NCI-H526 (cell line): Measurements from ENCODE around the gene TTC12.
"Not testable (repeated sequence)": the region's sequence is repeated elsewhere in the genome, so short reads cannot be mapped to it uniquely, and the experiment has no call there.

ENCODE experiments used
- DNase-seq, 2 experiments: peaks; one replicate each; lab custom pipeline; 2025; lab: John Stamatoyannopoulos, UW

Gene TTC12

DNA sequence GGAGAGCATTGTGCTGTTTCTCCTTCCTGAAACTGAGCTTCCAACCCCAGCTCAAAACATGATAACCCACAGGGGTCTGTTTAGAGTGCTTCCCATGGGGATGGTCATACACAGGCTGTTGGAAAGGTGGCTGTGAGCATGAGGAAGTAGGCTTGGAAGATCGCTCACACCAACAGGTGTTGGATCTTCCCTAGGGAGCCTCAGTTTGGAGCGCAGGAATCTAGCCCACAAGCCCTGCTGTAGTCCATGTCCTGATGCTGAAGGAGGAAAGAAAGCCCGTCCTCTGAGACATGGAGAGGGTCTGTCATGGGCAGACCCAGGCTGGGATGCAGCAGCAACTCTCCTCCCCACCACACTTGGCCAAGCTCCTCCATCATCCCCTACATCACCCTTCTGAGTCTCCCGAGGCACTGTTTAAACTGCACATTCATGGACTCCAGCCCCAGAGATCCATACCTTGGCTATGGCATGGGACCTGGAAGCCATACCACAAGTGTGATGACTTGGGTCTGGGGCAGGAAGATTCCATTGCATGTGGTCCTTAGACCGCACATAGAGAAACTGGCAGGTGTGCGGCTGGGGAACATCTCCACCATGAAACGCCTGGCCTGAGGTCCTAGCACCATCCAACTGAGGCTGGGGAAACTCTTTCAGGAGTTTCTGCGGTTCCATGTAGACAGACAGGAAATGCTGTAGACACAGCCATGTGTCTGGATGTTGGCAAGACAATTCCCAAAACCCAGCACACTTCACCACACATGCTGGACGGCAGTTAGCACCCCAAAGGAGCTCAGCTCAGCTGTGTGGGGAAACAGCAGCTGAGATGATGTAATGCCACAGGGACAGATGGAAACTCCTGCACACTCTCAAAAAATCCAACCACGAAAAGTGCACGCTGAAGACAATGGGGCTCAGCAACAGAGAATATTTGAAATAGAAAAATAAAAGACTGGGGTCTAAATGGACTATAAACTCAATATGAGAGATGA lies 27.6 kb upstream of the TTC12 start:
- no peak for DNase-seq

DNA sequence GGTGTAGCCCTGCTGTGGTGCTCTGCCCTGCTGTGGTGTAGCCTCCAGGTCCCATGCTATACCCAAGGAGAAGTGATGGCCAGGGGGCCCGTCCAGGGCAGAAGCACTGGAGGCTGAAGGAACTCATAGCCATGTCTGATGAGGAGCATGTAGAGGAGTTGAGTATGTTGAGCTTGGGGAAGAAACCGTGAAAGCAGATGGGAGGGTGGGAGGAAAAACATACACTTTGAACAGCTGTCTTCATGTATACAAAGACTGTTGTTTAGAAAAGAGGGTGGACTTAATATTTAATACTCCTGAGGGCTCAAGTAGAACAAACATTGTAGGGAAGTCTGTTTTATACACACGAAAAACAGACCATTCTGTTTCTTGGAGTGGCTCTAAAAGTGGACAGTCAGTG lies 26.6 kb upstream of the TTC12 start:
- no peak for DNase-seq

DNA sequence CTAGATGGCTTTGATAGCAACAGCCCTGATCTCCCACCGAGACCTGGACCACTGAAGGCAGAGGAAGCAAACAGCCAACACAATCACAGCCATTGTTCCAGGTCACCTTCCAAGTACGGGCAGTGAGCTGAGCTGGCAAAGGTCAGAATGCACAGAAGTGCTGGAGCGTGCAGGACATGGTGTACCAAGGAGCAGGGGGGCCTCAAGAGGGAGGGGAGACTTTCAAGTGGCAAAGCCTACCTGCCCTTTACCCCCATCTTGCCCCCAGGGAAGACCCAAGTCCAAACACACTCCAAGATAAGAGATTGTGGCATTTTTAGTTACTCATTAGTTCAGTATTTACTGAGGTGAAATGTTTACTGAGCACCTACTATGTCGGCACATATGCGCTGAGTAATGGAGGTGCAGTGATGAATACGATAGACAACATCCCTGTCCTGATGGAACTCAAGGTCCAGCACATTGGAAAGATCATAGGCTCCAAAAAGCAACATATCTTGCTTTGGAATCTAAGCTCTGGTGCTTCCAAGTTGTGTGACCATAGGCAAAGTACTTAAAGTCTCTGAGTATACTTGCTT lies 26.0 kb upstream of the TTC12 start:
- DNase-seq: no peak

DNA sequence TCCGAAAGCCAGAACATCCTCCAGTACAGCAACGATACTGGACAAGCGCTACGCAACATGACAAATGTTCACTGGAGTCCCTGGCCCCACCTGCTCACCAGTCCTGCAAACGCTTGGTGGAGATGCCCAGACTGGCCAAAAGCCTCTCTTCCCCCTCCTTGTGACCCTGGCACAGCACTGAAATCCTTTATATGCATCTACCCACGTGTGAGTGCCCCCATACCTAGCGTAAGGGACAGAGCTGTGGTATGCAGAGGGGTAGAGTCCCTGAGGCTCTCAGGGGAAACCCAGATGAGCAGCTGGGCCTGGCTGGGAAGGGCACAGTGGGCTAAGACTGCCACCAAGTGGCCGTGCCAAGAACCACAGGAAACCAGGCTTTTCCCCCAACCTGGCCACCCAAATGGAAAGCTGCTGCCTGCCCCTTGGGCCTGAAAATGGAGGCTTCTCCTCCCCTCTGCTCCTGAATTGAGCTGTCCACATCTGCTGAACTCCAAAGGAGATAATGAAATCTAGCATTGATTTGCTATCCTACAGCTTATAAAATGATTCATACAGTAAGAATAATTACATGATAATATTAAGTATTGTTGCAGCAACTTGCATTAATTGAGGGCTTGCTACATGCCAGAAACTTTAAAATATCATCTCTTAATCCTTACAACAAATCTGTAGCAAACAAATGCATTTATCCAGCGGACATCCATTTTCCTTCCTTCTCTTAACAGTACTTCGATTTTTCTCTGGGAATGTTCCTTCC lies 24.8 kb upstream of the TTC12 start:
- DNase-seq: peak; percentile 74 to 92

DNA sequence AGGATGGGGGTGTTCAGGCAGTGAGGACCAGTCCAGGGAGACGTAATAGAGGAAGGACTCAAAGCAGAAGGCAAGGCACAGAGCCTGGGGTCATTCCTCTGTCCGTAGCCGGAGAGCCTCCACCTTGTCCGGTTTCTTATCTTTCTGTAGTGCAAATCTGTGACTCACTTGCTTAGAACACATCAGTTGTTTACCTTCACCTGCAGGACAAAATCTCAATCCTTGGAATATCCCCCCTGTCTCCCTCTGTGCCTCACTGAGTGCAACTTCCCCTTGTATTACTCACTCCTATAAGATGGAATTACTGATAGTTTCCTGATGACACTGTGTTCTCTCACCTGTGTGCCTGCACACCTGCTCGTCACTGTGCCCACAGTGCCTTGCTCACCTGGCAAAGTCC lies 20.4 kb upstream of the TTC12 start:
- DNase-seq: no peak

DNA sequence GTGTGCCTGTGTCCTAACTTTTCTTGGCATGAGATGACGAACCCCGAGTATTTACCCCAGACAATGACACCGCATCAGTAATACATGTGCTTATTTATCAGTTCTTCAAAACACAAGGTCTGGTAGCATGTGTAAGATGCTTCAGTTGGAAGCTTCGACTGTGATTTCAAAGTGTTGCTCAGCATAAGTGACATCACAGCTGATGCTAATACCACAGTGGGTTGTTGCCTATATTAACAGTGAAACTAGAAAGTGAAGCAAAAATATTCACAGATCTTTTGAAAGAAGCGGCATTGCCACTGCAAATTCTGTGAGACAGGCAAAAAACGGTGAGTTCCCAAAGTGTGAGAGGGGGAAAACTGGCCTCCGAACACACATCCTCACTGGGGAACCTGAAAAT lies 18.4 kb upstream of the TTC12 start:
- DNase-seq: no peak

DNA sequence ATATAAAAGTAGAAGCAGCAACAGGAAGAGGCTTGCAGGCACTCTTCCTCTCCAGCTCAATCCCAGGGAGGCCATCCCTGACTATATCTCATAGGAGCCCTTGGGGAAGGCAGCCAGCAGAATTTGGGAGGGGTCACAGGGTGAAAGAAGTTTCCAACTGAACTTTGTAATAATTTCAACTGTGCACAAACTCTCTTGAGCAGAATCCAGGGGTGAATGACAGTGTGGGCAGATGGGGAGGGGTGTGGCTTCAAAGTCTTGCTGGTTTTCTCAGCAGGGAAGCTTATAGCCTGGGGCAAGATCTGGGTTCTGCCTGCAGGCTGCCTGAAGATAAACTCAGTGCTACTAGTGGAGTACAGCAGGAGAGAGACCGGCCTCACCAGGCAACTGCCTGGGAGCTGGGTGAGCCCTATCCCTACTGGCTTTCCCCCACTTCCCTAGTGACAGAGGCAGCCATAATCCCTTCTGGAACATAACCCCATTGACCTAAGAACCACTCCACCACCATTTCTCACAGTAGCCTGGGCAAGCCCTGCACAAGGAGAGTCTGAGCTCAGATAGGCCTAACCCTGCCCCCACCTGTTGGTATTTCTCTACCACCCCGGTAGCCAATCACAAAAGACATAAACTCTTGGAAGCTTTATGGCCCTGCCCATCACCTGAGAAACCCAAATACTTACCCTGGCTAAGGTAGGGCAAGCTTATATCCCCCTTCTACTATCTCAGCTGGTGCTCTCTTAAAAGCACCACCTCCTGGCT lies 17.8 kb upstream of the TTC12 start:
- no peak for DNase-seq

DNA sequence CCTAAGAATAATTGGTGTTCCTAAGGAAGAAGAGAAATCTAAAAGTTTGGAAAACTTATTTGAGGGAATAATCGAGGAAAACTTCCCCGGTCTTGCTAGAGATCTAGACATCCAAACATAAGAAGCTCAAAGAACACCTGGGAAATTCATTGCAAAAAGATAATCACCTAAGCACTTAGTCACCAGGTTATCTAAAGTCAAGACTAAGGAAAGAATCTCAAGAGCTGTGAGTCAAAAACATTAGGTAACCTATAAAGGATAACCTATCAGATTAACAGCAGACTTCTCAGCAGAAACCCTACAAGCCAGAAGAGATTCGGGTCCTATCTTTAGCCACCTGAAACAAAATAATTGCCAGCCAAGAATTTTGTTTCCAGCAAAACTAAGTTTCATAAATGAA lies 15.9 kb upstream of the TTC12 start:
- DNase-seq: not testable (repeated sequence)

DNA sequence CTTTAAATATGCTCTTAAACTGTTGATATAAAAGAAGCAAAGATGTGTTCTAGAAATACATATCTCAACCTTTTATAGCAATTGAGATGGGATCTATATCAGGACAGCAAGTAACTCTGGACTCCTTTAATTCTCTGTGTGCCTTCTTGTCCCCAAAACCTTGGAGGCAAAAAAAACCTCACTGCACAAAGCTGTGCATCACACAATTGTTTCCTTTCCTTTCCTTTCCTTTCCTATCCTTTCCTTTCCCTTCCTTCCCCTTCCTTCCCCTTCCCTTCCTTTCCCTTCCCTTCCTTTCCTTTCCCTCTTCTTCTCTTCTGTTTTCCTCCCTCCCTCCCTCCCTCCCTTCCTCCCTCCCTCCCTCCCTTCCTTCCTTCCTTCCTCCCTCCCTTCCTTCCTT lies 9.5 kb upstream of the TTC12 start:
- DNase-seq: no peak

DNA sequence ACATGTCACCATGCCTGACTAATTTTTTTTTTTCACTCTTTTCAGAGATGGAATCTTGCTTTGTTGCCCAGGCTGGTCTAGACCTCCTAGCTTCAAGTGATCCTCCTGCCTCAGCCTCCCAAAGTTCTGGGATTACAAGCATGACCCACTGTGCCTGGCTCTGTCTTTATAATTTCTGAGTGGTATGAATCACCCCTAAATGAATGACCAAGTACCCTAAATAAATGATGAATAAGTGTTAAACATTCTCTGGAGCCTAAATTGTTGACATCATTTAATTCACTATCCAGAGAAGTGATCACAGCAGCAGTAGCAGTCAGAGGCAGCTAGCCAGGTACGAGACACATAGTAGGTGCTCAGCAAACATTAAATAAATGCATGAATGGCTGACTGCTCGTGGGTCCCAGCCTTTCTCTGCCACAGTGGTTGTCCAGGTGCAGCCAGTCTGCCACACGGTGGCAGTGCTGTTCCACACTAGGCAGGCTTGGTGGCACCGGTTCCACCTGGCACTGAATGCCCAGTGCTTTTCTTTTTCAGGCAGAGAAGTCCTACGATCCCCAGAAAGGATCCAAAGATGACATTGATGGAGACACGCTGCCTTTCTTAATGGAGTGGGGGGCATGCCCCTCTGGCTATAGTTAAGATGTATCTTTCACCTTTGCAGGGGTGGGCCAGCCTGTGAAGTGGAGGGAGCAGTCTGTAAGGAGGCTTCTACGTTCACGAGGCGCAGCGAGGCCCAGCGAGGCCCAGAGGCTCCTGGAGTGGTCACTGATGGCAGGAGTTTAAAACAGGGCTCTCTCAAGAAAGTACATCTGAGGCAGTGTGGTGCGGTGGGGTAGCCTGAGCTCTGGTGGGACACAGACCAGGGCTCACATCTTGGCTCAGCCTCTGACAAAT lies 8.7 kb upstream of the TTC12 start:
- DNase-seq: peak; percentile 83 to 96

DNA sequence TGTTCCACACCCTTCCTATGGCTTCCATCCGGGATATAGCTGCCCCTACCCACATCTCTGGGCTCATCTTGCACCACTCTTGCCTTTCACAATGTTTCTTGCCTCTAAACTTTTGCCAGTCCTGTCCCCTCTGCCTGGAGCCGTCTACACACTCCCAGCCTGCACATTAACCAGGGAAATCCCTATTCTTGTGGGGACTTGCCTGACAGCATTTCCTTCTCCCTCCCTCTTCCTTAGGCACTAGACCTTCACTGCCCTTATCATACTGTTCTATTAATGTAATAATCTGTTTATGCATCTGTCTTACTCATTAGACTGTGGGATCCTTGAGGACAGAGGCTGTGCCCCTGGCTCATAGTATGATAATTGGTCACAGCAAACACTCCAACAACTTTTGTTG lies 5.8 kb upstream of the TTC12 start:
- no peak for DNase-seq

DNA sequence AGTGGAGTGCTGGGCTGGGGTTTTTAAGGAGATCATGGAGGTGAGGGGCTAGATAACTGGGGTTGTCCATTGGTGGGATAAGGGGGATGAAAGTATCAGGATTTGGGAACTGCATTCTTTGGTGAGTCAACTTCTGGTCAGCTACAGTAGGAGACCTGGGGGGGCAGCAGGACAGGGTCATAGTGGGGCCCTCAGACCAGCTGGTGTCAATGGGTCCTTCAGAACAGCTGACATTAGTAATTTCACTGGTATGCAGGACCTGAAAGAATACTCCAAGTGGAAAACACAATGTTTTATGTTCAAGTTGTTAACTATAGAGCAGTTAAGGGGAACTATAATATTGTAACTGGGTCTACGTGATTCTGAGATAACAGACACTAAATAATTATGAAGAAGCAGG lies 2.8 kb upstream of the TTC12 start:
- no peak for DNase-seq

DNA sequence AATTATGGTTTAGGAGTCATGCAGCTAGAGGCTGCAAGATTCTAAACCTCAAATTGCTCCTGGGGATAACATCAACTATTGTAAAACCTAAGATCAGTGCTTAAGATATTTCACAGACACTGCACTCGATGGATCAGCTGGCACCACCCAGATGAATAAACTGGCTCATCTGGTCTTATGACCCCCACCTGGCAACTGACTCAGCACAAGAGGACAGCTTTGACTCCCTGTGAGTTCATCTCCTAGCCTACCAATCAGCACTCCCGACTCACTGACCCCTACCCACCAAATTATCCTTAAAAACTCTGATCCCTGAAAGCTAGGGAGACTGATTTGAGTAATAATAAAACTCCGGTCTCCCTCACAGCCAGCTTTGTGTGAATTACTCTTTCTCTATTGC lies 782 bp upstream of the TTC12 start:
- no peak for DNase-seq

DNA sequence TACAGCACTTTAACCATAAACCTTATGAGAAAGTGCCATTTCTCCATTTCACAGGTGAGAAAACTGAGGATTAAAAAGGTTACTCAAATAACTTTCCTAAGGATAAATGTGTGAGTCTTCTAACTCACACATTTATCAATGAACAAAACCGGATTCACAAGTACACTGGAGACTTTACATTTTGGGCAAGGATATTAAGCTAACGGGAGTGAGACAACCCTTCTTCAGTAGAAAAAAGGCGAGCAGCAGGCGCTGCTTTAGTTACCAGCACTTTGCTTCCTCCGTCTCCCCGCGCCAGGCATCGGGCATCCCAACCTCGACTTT lies 356 bp upstream of the TTC12 start:
- no peak for DNase-seq

DNA sequence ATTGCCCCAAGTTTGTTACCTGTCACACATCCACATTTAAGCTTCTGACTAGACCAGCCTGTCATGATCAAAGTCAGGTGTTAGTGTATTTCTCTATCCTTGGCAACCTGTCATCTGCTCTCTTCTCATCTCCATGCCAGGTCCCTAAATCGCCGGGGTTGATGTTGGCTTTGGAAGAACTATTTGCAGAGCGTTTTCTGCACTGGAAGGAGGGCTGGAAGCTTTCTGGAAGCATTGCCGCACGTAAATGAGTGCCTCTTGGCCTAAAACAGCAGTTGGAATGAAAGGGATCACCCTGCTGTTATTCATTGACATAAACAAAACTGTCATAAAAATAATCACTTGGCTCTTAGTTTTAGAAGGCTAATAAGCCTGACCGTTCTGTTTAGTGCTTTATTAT lies 1.4 kb downstream of the TTC12 start:
- DNase-seq: peak in 1 of 2 experiments; percentile 33

DNA sequence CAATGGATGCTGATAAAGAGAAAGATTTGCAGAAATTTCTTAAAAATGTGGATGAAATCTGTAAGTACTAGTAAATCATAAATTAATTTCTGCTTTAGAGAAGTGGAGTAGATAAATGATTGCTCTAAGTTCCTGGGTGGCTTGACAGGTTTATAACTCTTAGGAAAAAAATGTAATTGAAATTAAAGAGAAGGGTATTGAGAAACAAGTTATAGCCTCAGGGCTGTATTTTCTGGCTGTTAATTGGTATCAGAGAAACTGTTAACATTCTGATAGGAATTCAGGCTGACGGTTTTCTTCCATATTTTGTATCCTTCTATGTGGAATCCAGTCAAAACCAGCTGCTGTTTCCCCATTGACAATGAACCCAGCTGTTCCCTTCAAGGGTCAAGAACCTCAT lies 1.9 kb downstream of the TTC12 start:
- no peak for DNase-seq

DNA sequence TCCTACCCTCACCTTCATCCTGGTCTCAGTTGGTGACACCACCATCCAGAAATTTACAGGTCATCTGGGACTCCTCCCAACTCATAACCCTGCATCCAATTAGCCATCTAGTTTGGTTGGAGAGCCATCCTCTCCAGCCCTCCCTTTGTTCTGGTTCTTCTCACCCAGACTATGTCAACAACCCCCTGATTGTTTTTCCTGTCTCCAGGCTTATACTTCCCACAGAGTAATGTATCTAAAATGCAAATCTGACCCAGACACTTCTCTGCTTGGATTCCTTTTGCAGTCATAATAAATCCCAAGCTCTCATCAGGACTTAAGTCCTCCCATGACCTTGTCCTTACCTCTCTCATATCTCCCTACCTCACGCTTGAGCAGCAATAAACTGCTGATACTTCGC lies 3.0 kb downstream of the TTC12 start:
- peak; percentile 97 for DNase-seq

DNA sequence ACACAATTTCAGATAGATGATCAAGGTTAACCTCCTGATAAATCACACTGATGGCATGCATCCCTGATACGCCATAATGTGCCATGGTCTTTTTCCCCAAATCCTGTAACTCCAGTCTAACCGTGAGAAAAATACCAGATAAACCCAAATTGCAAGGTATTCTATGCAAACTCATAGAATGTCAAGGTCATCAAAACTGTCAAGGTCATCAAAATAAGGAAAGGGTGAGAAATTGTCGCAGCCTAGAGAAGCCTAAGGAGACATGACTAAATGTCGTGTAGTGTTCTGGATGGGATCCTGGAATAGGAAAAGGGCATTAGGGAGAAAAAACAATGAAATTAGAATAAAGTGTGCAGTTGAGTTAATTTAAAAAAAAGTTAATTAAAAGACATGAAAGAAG lies 4.7 kb downstream of the TTC12 start:
- DNase-seq: no peak

DNA sequence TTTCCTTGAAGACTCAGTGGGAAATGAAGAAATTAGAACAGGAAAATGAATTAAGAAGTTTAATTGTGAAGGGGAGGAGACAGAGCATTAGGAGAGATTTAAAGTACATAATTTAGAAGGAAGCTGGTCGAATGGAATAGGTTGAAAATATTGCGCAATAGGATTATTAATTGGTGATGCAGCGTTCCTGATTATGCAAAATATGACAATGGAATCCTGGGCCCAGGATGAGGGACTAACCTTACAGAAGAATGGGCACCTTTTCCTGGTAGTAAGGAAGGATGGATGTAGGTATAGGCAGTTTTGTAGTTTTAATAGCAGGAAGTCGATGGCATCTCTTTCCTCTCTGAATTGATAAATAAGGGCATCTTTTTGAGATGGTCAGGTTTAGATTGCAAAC lies 7.8 kb downstream of the TTC12 start:
- DNase-seq: no peak

DNA sequence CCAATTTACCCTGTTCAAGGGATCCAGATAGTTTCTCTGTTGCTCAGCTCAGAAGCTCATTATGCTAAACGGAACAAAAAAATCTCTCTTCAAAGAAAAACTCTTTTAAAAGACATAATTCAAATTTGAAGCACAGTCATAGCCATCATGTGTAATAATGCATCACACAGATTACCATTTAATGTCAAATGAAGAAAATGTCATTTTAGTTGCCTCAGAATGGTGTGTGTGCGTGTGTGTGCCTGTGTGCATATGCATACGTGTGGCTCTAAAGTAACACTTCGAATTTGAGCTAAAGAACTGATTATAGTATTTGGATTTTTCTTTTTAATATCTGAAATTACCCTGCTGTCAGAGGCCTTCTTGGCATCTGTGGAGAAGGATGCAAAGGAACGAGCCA lies 9.9 kb downstream of the TTC12 start:
- DNase-seq: no peak

DNA sequence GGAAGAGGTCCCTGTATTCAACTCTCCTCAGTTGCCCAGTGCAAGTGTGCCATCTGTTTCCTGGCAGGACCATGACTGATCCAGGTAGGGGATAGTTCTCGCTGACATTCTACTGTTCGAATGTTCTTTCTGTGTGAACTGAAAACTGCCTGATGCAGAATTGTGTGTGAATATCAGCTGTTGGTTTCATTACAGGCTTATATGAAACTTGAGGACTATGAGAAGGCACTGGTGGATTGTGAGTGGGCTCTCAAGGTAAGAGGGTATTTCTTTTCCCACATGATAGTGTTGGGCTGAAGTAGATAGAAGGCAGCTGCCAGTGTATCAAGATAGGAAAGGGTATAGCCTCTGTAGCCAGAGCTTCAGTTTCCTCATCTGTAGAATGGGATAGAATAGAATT lies 15.3 kb downstream of the TTC12 start:
- no peak for DNase-seq
